SK-N-SH treated with all-trans-retinoic acid at 6 μM for 48 hours (cell line): ENCODE measurements around the gene LRRTM3.

Source experiments
- ARNTL ChIP-seq: fragments of 450-650 bp; formaldehyde crosslinking; IDR thresholded peaks from 2 replicates; pipeline ENCODE4 v1.5.0; 2020; ENCODE audit warnings: low read depth, mild to moderate bottlenecking, moderate library complexity, borderline replicate concordance
- CSDC2 ChIP-seq: fragments of 250-450 bp; sonication (Bioruptor Pico); IDR thresholded peaks from 2 replicates; pipeline ENCODE4 v1.5.0; 2020; ENCODE audit warnings: mild to moderate bottlenecking, moderate library complexity
- ESRRG ChIP-seq: fragments of 250-450 bp; sonication (Bioruptor Pico); IDR thresholded peaks from 2 replicates; pipeline ENCODE4 v1.6.1; 2021; ENCODE audit warnings: mild to moderate bottlenecking
- GLIS3 ChIP-seq: fragments of 250-450 bp; sonication (Bioruptor Pico); IDR thresholded peaks from 2 replicates; pipeline ENCODE4 v1.5.0; 2020; ENCODE audit warnings: mild to moderate bottlenecking, moderate library complexity
- ISL1 ChIP-seq: fragments of 250-450 bp; sonication (Bioruptor Pico); IDR thresholded peaks from 2 replicates; pipeline ENCODE4 v2.1.2; 2022; ENCODE audit warnings: mild to moderate bottlenecking, moderate library complexity
- PPARA ChIP-seq: fragments of 250-450 bp; sonication (Bioruptor Pico); IDR thresholded peaks from 2 replicates; pipeline ENCODE4 v1.5.0; 2020; ENCODE audit warnings: mild to moderate bottlenecking, borderline replicate concordance
- RARB ChIP-seq: fragments of 250-450 bp; sonication (Bioruptor Pico); IDR thresholded peaks from 2 replicates; pipeline ENCODE4 v1.8.0; 2021; ENCODE audit warnings: mild to moderate bottlenecking, moderate library complexity
- SNAI2 ChIP-seq: fragments of 250-450 bp; sonication (Bioruptor Pico); IDR thresholded peaks from 2 replicates; pipeline ENCODE4 v1.5.0; 2020; ENCODE audit warnings: mild to moderate bottlenecking, moderate library complexity
- ZFP3 ChIP-seq: fragments of 250-450 bp; sonication (Bioruptor Pico); IDR thresholded peaks from 2 replicates; pipeline ENCODE4 v1.5.0; 2020; ENCODE audit warnings: mild to moderate bottlenecking, moderate library complexity
- ZFP30 ChIP-seq: fragments of 450-650 bp; formaldehyde crosslinking; IDR thresholded peaks from 2 replicates; pipeline ENCODE4 v1.5.0; 2022; ENCODE audit warnings: mild to moderate bottlenecking, moderate library complexity
- ZNF8 ChIP-seq: fragments of 450-650 bp; formaldehyde crosslinking; IDR thresholded peaks from 2 replicates; pipeline ENCODE4 v1.5.0; 2020; ENCODE audit warnings: mild to moderate bottlenecking, moderate library complexity
- TF ChIP-seq, protein P1 (sequence below): fragments of 250-450 bp; sonication (Bioruptor Pico); IDR thresholded peaks from 2 replicates; pipeline ENCODE4 v1.8.0; 2020; ENCODE audit warnings: mild to moderate bottlenecking, moderate library complexity, borderline replicate concordance
- TF ChIP-seq, protein P2 (sequence below): fragments of 250-450 bp; sonication (Bioruptor Pico); IDR thresholded peaks from 2 replicates; pipeline ENCODE4 v1.8.0; 2021; ENCODE audit warnings: low read depth, mild to moderate bottlenecking, moderate library complexity, borderline replicate concordance
- TF ChIP-seq, protein P3 (sequence below): fragments of 250-450 bp; sonication (Bioruptor Pico); IDR thresholded peaks from 2 replicates; pipeline ENCODE4 v1.5.0; 2020; ENCODE audit warnings: mild to moderate bottlenecking, moderate library complexity

DNA sequence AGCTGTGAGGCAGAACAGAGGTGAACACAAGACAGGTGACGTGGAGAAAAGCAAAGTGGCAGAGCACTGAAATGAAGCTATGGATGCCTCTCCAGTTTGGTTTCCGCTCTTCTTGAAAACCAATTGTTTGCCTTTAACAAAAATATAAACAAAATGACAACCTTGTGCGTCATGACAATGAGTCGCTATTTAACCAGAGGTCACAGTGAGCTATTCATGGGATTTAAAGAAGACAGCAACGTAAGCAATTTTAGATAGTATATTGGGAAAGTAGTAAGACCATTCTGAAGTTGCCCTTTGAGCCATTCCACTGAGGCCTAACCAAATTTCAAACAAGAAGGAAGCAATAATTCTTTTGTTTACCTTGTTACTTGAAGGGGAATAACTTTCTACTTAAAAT, 15.2 kb upstream of the LRRTM3 start:
- no peak for TF ChIP-seq SNAI2 (CRISPR knock-in tag)
- TF ChIP-seq, protein P1, sequence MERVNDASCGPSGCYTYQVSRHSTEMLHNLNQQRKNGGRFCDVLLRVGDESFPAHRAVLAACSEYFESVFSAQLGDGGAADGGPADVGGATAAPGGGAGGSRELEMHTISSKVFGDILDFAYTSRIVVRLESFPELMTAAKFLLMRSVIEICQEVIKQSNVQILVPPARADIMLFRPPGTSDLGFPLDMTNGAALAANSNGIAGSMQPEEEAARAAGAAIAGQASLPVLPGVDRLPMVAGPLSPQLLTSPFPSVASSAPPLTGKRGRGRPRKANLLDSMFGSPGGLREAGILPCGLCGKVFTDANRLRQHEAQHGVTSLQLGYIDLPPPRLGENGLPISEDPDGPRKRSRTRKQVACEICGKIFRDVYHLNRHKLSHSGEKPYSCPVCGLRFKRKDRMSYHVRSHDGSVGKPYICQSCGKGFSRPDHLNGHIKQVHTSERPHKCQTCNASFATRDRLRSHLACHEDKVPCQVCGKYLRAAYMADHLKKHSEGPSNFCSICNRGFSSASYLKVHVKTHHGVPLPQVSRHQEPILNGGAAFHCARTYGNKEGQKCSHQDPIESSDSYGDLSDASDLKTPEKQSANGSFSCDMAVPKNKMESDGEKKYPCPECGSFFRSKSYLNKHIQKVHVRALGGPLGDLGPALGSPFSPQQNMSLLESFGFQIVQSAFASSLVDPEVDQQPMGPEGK (CRISPR knock-in tag), result no peak
- TF ChIP-seq, protein P2, sequence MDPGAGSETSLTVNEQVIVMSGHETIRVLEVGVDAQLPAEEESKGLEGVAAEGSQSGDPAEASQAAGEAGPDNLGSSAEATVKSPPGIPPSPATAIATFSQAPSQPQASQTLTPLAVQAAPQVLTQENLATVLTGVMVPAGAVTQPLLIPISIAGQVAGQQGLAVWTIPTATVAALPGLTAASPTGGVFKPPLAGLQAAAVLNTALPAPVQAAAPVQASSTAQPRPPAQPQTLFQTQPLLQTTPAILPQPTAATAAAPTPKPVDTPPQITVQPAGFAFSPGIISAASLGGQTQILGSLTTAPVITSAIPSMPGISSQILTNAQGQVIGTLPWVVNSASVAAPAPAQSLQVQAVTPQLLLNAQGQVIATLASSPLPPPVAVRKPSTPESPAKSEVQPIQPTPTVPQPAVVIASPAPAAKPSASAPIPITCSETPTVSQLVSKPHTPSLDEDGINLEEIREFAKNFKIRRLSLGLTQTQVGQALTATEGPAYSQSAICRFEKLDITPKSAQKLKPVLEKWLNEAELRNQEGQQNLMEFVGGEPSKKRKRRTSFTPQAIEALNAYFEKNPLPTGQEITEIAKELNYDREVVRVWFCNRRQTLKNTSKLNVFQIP (CRISPR knock-in tag), result no peak
- TF ChIP-seq CSDC2 (CRISPR knock-in tag), result no peak
- TF ChIP-seq ZFP3 (CRISPR knock-in tag), result no peak
- TF ChIP-seq ZNF8, result no peak
- no peak for TF ChIP-seq PPARA (CRISPR knock-in tag)
- TF ChIP-seq RARB (CRISPR knock-in tag), result no peak
- TF ChIP-seq ZFP30 (CRISPR knock-in tag), result no peak
- no peak for TF ChIP-seq ESRRG
- TF ChIP-seq ARNTL (CRISPR knock-in tag), result no peak
- TF ChIP-seq GLIS3, result no peak
- no peak for TF ChIP-seq ISL1 (CRISPR knock-in tag)
- TF ChIP-seq, protein P3, sequence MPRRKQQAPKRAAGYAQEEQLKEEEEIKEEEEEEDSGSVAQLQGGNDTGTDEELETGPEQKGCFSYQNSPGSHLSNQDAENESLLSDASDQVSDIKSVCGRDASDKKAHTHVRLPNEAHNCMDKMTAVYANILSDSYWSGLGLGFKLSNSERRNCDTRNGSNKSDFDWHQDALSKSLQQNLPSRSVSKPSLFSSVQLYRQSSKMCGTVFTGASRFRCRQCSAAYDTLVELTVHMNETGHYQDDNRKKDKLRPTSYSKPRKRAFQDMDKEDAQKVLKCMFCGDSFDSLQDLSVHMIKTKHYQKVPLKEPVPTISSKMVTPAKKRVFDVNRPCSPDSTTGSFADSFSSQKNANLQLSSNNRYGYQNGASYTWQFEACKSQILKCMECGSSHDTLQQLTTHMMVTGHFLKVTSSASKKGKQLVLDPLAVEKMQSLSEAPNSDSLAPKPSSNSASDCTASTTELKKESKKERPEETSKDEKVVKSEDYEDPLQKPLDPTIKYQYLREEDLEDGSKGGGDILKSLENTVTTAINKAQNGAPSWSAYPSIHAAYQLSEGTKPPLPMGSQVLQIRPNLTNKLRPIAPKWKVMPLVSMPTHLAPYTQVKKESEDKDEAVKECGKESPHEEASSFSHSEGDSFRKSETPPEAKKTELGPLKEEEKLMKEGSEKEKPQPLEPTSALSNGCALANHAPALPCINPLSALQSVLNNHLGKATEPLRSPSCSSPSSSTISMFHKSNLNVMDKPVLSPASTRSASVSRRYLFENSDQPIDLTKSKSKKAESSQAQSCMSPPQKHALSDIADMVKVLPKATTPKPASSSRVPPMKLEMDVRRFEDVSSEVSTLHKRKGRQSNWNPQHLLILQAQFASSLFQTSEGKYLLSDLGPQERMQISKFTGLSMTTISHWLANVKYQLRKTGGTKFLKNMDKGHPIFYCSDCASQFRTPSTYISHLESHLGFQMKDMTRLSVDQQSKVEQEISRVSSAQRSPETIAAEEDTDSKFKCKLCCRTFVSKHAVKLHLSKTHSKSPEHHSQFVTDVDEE, result no peak
